ENCODE measurements around the gene PPP3CA.

- no peak for TF ChIP-seq CTCF (IDR thresholded peaks at IDR 0.05)
- no peak for TF ChIP-seq POLR2AphosphoS5 (IDR thresholded peaks at IDR 0.05)
- TF ChIP-seq POLR2A (IDR thresholded peaks at IDR 0.05), result no peak
- no peak for TF ChIP-seq EP300 (IDR thresholded peaks at IDR 0.05)
These were observed 228.2 kb downstream of the PPP3CA start for GRCh38 chr4:101119141-101119540.
